Gastrocnemius medialis (tissue), 4 donors: ENCODE results near the gene TAC4.

Experiments used
- POLR2A ChIP-seq, 2 donors: fragments of 450-650 bp; IDR thresholded peaks; one replicate each; pipeline ENCODE4 v1.6.1; 2017; ENCODE audit warnings: antibody characterized with exemption in 2 of 2, mild to moderate bottlenecking in 2 of 2, moderate library complexity in 2 of 2
- TF ChIP-seq, protein P1 (sequence below), 5 experiments: fragments of 450-650 bp in 3 of 5; fragments of 200-600 bp in 2 of 5; sonication (generic) in 2 of 5; IDR thresholded peaks in 4 of 5; conservative IDR thresholded peaks in 1 of 5; 1 replicate in 4 of 5; 2 replicates in 1 of 5; pipeline ENCODE4 v1.5.1; 2016 to 2019; ENCODE audit warnings: antibody characterized with exemption in 5 of 5, mild to moderate bottlenecking in 3 of 5, moderate library complexity in 3 of 5

DNA sequence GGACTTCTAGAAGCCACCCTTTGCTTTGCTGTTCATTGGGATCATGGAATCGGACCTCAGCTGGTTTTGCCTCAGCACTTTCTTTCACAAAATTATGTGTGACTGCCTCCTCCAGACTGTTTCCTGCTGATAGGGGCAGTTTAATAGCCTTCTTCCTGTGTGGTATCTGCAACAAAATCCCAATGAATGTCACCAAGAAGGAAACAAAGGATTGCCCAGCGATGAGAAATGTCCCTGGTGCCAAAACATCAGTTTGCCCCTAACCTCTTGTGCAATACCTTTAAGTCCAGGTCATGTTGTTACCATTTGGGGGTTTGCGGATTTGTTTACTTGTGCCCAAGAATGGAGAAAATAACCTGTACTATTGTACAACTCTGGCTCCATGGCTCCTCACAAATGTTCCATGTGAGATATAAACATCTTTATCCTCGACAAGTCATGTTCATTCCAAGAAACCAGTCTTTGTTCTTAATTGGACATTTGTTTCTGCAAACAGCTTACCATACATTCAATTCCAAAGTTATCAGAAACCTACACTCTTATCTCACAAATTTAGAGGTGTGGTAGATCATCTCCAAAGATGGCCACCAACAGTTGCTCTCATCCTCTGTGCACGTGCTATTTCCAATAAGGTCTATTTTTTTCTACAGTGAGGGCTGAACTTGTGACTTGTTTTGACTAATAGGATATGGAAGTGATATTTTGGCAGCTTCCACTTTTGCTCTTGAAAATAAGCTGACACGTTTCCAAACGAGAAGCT lies 14.8 kb downstream of the TAC4 start:
- TF ChIP-seq, protein P1, sequence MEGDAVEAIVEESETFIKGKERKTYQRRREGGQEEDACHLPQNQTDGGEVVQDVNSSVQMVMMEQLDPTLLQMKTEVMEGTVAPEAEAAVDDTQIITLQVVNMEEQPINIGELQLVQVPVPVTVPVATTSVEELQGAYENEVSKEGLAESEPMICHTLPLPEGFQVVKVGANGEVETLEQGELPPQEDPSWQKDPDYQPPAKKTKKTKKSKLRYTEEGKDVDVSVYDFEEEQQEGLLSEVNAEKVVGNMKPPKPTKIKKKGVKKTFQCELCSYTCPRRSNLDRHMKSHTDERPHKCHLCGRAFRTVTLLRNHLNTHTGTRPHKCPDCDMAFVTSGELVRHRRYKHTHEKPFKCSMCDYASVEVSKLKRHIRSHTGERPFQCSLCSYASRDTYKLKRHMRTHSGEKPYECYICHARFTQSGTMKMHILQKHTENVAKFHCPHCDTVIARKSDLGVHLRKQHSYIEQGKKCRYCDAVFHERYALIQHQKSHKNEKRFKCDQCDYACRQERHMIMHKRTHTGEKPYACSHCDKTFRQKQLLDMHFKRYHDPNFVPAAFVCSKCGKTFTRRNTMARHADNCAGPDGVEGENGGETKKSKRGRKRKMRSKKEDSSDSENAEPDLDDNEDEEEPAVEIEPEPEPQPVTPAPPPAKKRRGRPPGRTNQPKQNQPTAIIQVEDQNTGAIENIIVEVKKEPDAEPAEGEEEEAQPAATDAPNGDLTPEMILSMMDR (IDR thresholded peaks at IDR 0.05 in 4 of 5, conservative IDR thresholded peaks at IDR 0.05 in 1 of 5), result no peak
- no peak for TF ChIP-seq POLR2A (IDR thresholded peaks at IDR 0.05)
